GM18511 (cell line): ENCODE results near the gene METTL27.
"Not testable (repeated sequence)": the region's sequence is repeated elsewhere in the genome, so short reads cannot be mapped to it uniquely, and the experiment has no call there.

Experiments
- ATAC-seq: cut with Tn5 transposase; IDR thresholded peaks from one replicate; pipeline ENCODE4 v1.9.1; 2021; ENCODE audit warnings: mild to moderate bottlenecking, moderate library complexity; ENCODE audit not compliant: unreplicated experiment

Gene METTL27

GRCh38 chr7:73822319-73823173 is 19.8 kb downstream of the METTL27 start:
- no peak for ATAC-seq

- ATAC-seq, result not testable (repeated sequence)
Measured at GRCh38 chr7:73821597-73822285, 20.6 kb downstream of the METTL27 start.

- ATAC-seq, result no peak
Measured at GRCh38 chr7:73820013-73820412, 22.3 kb downstream of the METTL27 start.

- ATAC-seq, result no peak
Measured at GRCh38 chr7:73817121-73817520, 25.2 kb downstream of the METTL27 start.

- no peak for ATAC-seq
Measured at GRCh38 chr7:73815436-73815835, 26.9 kb downstream of the METTL27 start.

- no peak for ATAC-seq
Measured at GRCh38 chr7:73812996-73813395, 29.3 kb downstream of the METTL27 start.

- no peak for ATAC-seq
Measured at GRCh38 chr7:73811760-73812168, 30.6 kb downstream of the METTL27 start.

- no peak for ATAC-seq
Measured at GRCh38 chr7:73810998-73811360, 31.3 kb downstream of the METTL27 start.

- ATAC-seq, result no peak
Measured at GRCh38 chr7:73809467-73809951, 32.8 kb downstream of the METTL27 start.

GRCh38 chr7:73802459-73802858 is 39.9 kb downstream of the METTL27 start:
- no peak for ATAC-seq

- ATAC-seq, result no peak
Measured at GRCh38 chr7:73801577-73801976, 40.7 kb downstream of the METTL27 start.

- ATAC-seq, result no peak
Measured at GRCh38 chr7:73799282-73800141, 42.8 kb downstream of the METTL27 start.

GRCh38 chr7:73797176-73797575 is 45.1 kb downstream of the METTL27 start:
- ATAC-seq, result not testable (repeated sequence)

GRCh38 chr7:73796656-73797055 is 45.7 kb downstream of the METTL27 start:
- ATAC-seq, result not testable (repeated sequence)

GRCh38 chr7:73795188-73795587 is 47.1 kb downstream of the METTL27 start:
- not testable (repeated sequence) for ATAC-seq

GRCh38 chr7:73791170-73791690 is 51.1 kb downstream of the METTL27 start:
- ATAC-seq, result not testable (repeated sequence)

- ATAC-seq, result no peak
Measured at GRCh38 chr7:73789051-73789450, 53.3 kb downstream of the METTL27 start.

- not testable (repeated sequence) for ATAC-seq
Measured at GRCh38 chr7:73787786-73788048, 54.6 kb downstream of the METTL27 start.

GRCh38 chr7:73786588-73786987 is 55.7 kb downstream of the METTL27 start:
- ATAC-seq, result no peak
